GM18526 (cell line): ENCODE data around the gene GALNT9.

Source experiments
- POLR2A ChIP-seq: IDR thresholded peaks from 3 replicates; pipeline ENCODE4 v1.6.1; 2011; ENCODE audit not compliant: insufficient read length; ENCODE audit errors: extremely low read depth

GALNT9 gene

GRCh38 chr12:132338781-132339180 lies 9.4 kb upstream of the GALNT9 start:
- TF ChIP-seq POLR2A: no peak

GRCh38 chr12:132338311-132338710 lies 8.9 kb upstream of the GALNT9 start:
- no peak for TF ChIP-seq POLR2A

- TF ChIP-seq POLR2A: no peak
These were observed 8.2 kb upstream of the GALNT9 start for GRCh38 chr12:132337557-132337956.

GRCh38 chr12:132336451-132337413 lies 7.3 kb upstream of the GALNT9 start:
- TF ChIP-seq POLR2A: no peak

GRCh38 chr12:132335179-132335756 lies 5.9 kb upstream of the GALNT9 start:
- TF ChIP-seq POLR2A: no peak

- TF ChIP-seq POLR2A: no peak
These were observed 4.4 kb upstream of the GALNT9 start for GRCh38 chr12:132333766-132334165.

- no peak for TF ChIP-seq POLR2A
These were observed 3.9 kb upstream of the GALNT9 start for GRCh38 chr12:132333273-132333672.

GRCh38 chr12:132330549-132330881 lies 1.1 kb upstream of the GALNT9 start:
- TF ChIP-seq POLR2A: no peak

- no peak for TF ChIP-seq POLR2A
These were observed 545 bp upstream of the GALNT9 start for GRCh38 chr12:132329720-132330548.

GRCh38 chr12:132328282-132329029 lies 933 bp downstream of the GALNT9 start:
- no peak for TF ChIP-seq POLR2A

- no peak for TF ChIP-seq POLR2A
These were observed 1.8 kb downstream of the GALNT9 start for GRCh38 chr12:132327336-132328171.

GRCh38 chr12:132326646-132327045 lies 2.7 kb downstream of the GALNT9 start:
- no peak for TF ChIP-seq POLR2A

GRCh38 chr12:132325733-132326130 lies 3.7 kb downstream of the GALNT9 start:
- no peak for TF ChIP-seq POLR2A
